ENCODE data around the gene KRTAP10-5.

- TF ChIP-seq CTCF (IDR thresholded peaks at IDR 0.05) (no peak), POLR2A (IDR thresholded peaks at IDR 0.05; ENCODE audit: low read depth) (no peak), POLR2AphosphoS5 (IDR thresholded peaks at IDR 0.05) (no peak), EP300 (IDR thresholded peaks at IDR 0.05) (no peak)
Measured at GRCh38 chr21:44615911-44616590, 35.6 kb upstream of the KRTAP10-5 start.
